GM19324 (cell line): Measurements from ENCODE around the gene SUSD2.
"Not testable (repeated sequence)": the region's sequence is repeated elsewhere in the genome, so short reads cannot be mapped to it uniquely, and the experiment has no call there.

Experiments used
- ATAC-seq: cut with Tn5 transposase; IDR thresholded peaks from one replicate; pipeline ENCODE4 v1.9.1; 2021; ENCODE audit warnings: mild to moderate bottlenecking, moderate library complexity; ENCODE audit not compliant: unreplicated experiment, low FRiP score

Gene SUSD2

DNA sequence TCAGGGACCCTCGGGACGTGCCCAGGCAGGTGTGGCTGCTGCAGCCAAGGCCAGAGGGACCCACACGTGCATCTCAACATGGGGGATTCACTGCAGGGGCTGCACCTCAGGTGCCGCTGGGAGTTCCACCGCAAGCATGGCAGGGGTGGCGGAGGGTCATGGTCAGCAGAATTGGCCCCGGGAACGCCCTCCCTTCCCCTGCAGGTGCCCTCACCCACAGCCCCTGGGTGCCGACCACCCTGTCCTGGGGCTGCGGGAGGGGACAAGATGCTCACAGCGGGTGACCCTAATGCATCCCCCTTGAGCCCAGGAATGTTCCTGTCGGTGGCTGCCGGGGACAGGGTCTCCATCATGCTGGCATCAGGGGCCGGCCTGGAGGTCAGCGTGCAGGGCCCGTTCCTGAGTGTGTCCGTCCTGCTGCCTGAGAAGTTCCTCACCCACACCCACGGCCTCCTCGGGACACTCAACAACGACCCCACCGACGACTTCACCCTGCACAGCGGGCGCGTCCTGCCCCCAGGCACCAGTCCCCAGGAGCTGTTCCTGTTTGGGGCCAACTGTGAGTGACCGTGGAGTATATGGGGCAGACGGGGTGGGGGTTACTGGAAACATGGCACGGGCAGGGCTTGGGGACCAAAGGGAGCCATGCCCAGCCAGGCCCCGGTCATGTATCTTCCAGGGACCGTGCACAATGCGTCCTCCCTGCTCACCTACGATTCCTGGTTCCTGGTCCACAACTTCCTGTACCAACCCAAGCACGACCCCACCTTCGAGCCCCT lies 5.8 kb downstream of the SUSD2 start:
- no peak for ATAC-seq

DNA sequence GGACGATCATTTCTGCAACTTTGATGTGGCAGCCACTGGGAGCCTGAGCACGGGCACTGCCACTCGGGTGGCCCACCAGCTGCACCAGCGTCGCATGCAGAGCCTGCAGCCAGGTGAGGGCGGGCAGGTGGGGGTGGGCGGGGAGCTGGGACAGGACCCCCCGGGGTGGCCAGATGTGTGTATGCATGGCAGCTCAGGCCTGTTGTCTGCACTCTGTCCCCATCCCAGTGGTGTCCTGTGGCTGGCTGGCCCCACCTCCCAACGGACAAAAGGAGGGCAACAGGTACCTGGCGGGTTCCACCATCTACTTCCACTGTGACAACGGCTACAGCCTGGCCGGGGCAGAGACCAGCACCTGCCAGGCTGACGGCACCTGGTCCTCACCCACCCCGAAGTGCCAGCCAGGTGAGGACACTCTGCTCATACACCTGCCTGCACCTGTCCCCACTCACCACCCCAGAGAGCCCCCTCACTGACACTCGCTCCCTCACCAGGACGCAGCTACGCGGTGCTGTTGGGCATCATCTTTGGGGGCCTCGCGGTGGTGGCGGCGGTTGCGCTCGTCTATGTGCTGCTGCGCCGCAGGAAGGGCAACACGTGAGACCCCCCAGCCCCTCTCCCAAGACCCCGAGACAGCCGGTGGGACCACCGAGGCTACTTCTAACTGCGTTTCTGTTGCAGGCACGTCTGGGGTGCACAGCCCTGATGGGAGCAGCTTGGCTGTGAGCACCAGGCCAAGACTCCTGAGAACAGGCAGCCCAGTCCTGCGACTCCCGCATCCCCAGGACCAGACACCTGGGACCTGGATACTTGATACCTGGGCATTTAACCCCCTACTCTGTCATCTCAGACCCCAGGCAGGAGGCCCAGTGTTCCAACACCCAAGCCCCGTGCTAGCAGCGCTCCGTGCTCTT lies 6.7 kb downstream of the SUSD2 start:
- ATAC-seq: no peak

DNA sequence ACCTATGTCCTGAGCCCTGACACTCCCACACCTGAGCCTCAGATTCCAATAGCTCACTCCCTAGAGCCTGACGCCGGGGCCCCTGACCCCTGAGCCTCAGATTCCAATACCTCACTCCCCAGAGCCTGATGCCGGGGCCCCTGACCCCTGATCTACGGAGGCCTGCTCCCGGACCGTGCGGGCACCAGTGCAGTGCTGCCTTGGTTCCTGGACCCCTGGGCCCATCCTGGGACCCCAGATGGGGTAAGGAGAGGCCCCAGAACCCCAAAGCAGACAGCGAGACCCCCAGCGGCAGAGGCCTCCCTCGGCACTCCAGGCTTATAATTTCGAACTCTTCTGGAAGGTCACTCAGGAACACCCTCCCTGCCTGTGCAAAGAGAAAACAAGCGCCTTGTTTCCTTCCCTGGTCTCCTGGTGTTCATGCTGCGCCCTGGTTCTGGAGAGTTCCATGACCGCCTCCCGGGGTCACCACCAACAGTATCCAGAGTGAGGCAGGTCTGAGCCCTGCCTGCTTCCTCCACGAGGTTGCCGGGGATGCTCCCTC lies 7.5 kb downstream of the SUSD2 start:
- no peak for ATAC-seq

- ATAC-seq: no peak
These were observed 8.2 kb downstream of the SUSD2 start for GRCh38 chr22:24189249-24190158.

DNA sequence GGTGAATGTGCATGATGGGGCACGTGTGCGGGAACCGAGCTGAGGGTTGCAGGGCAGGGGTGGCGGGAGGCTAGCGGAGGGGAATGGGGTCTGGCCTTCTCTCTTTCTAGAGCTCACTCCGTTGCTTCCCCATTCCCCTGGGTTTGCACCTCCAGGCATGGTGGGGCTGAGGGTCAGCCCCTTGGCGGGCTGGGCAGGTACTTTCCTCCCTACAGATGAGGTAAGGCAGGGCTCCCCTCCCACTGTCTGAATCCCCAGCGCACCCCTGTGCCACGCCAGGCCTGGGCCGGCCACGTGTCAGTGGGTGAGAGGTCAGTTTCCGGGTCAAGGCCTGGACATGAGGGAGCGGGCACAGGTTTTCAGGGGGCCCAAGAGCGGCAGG lies 8.9 kb downstream of the SUSD2 start:
- ATAC-seq: no peak

- no peak for ATAC-seq
These were observed 9.4 kb downstream of the SUSD2 start for GRCh38 chr22:24190596-24191208.

DNA sequence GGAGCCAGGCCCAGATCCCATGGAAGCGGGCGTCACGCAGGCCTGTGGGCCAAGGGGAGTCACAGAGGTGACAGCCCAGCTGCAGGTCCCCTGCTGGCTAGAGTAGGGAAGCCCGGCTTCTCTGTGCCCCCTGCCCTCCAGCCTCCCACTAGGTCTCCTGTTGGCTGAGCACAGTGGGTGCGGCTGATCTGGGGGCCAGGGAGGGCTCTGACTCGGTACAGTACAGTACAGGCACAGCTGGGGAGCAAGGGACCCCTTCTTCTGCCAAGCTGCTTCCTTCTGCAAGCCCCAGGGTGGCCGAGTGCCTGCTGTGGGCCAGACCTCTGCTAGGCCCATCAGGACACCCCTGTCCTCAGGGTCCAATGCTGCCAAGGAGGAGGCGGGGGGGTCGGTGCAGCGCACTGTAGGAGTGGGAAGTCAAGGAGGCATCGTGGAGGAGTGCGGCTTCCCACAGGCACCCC lies 10.1 kb downstream of the SUSD2 start:
- ATAC-seq: no peak

- no peak for ATAC-seq
These were observed 10.6 kb downstream of the SUSD2 start for GRCh38 chr22:24191893-24192292.

DNA sequence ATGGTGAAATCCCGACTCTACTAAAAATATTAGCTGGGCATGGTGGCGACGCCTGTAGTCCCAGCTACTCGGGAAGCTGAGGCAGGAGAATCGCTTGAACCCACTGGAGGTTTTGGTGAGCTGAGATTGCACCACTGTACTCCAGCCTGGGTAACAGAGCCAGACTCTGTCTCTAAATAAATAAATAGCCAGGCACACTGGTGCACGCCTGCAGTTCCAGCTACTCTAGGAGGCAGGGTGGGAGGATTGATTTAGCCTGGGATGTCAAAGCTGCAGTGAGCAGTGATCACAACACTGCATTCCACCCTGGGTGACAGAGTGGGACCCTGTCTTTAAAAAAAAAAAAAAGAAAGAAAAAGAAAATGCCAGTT lies 17.4 kb downstream of the SUSD2 start:
- no peak for ATAC-seq

DNA sequence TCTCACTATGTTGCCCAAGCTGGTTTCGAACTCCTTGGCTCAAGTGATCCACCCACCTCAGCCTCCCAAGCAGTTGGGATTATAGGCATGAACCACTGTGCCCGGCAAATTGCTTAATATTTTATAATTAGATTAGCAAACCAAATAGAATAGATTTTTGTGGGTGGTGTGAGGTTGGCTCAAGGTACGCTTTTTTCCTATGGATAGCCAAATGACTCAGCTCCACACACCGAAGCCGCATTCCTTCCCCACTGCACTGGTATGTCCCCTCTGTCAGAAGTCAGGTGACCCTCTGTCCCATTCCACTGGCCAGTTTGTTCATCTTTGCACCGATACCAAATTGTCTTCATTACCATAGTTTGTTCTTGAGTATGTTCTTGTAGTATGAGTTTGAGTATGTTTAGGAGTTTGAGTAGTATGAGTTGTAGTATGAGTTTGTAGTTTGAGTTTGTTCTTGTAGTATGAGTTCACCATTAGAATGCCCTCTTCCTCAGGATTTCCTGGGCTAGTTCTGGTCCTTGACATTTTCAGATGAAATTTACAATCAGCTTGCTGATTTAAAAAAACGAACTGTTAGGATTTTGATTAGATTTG lies 19.4 kb downstream of the SUSD2 start:
- ATAC-seq: no peak

- ATAC-seq: no peak
These were observed 20.7 kb downstream of the SUSD2 start for GRCh38 chr22:24201681-24202614.

GRCh38 chr22:24203856-24204255 lies 22.6 kb downstream of the SUSD2 start:
- ATAC-seq: not testable (repeated sequence)

GRCh38 chr22:24205438-24206195 lies 24.3 kb downstream of the SUSD2 start:
- no peak for ATAC-seq

DNA sequence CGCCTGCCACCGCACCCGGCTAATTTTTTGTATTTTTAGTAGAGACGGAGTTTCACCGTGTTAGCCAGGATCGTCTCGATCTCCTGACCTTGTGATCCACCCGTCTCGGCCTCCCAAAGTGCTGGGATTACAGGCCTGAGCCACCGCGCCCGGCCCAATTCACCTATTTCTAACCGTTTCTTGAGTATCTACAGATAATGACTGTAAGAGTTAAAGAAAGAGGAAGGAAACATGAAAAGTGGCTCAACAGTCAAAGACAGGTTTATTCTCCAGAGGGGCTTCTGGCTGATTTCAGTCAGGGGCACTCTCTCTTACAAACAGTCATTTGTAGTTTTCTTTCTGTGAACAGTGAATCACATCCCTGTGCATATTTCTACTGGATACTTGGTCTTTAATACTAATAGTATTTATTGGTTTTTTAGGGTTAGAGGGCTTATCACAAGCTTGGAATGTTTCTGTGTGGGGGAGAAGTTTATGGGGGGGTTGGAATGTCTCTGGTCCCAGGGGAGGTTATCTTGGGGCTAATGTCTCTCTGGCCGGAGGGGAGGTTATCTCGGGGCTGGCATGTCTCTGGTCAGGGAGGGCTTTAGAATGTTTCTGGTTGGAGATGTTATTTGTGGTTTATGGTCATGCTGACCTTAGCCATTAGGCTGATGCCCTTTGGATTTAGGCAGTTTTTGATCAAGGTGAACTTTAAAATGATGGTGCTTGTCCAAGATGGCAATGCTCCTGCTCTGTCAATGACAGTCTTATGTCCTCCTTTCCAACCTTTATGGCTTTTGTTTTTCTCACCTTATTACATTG lies 25.4 kb downstream of the SUSD2 start:
- not testable (repeated sequence) for ATAC-seq

DNA sequence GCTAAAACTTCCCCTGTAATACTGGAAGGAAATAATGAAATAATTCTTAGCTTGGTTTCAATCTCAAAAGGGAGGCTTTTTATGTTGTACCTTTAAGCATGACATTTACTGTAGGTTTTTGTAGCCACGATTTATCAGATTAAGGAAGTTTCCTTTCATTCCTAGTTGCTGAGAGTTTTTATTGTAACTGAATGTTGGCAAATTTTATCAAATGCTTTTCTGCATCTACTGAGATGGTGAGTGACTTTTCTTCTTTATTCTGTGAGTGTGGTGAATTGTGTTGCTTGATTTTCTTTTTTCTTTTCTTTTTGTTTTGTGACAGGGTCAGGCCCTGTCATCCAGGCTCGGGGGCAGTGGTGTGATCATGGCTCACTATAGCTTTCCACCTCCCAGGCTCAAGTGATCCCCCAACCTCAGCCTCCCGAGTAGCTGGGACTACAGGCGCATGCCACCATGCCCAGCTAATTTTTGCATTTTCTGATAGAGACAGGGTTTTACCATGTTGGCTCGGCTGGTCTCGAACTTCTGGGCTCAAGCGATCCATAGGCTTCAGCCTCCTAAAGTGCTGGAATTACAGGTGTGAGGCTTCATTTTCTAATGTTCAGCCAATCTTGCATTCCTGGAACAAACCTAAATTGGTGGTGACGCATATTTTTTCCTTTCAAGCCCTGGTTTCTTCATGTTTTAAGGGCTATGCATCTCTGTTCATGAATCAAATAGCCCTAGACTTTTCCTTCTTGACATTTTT lies 26.2 kb downstream of the SUSD2 start:
- ATAC-seq: no peak
